GM12865 (cell line): ENCODE measurements around the gene KLHL29.

ENCODE experiments used
- DNase-seq: peaks from one replicate; pipeline ENCODE4 v3.0.0; 2010; ENCODE audit warnings: low read depth
- H3K4me3 ChIP-seq: 2 replicates; pipeline ENCODE4 v1.5.1; 2011; ENCODE audit warnings: mild to moderate bottlenecking, low read depth, low read length, control low read depth
- TF ChIP-seq, protein P1 (sequence below): IDR thresholded peaks from 2 replicates; pipeline ENCODE4 v1.5.1; 2011; ENCODE audit warnings: low read length, control low read depth, low read depth, inconsistent platforms; ENCODE audit not compliant: insufficient read depth; ENCODE audit errors: missing control alignments

The KLHL29 gene

DNA sequence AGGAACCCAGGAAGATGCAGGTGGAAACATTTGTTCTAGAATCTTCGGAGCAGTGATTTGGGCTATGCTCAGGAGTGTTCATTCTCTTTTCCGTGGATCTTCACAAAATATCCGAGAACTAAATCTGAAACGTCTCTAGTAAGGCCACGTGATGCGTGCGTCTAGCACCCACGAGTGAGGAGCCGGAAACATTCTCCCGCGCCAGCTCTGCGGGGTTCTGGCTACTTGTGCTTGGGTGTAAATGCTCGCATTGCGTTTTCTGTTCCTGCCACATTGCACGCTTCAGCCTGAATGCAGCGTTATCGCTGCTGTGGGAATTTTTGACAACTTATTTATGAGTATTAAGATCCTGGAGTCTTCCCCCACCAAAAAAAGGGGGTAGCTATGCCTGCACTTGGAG lies 71.4 kb downstream of the KLHL29 start:
- no peak for DNase-seq
- no peak overlapping the region for H3K4me3 ChIP-seq
- TF ChIP-seq, protein P1, sequence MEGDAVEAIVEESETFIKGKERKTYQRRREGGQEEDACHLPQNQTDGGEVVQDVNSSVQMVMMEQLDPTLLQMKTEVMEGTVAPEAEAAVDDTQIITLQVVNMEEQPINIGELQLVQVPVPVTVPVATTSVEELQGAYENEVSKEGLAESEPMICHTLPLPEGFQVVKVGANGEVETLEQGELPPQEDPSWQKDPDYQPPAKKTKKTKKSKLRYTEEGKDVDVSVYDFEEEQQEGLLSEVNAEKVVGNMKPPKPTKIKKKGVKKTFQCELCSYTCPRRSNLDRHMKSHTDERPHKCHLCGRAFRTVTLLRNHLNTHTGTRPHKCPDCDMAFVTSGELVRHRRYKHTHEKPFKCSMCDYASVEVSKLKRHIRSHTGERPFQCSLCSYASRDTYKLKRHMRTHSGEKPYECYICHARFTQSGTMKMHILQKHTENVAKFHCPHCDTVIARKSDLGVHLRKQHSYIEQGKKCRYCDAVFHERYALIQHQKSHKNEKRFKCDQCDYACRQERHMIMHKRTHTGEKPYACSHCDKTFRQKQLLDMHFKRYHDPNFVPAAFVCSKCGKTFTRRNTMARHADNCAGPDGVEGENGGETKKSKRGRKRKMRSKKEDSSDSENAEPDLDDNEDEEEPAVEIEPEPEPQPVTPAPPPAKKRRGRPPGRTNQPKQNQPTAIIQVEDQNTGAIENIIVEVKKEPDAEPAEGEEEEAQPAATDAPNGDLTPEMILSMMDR, result no peak

DNA sequence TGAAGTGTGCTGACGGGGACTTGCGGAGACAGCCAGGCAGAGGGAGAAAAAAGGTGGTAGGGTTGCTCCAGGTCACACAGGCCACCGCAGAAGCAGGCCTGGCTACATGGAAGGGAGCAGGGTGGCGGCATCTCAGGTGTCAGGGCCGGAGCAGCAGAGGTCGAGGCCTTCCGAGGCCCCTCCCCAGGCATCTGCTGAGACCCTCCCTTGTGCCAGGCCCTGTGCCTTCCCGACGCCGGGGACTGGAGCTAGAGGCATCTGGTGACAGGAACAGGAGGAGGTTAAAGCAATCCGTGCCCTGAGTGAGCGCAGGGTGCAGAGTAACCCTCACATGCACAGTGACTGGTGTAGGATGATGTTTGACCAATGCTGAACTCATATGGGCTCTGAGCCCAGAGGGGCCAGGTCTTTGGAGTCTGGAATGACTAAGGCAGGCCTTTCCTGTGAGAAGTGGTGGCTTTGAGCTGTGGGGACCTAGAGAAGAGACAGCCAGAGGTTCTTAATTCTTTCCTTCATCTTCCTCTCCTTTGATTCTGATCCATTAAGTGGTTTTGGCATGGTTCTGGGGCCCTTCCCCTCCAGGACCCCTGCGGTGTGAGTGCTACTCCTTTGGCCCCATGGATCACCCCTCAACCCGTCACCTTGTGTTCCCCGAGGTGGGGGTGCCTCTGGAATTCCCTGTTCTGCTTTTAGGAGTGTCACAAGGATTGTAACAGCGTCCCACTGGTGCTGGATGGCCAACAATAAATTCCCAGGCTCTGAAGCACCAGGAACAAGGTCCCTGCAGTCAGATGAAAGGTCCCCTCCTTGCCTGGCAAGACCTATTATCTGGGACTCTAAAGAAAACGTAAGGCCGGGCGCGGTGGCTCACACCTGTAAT lies 72.1 kb downstream of the KLHL29 start:
- TF ChIP-seq, protein P1, result no peak
- DNase-seq, result no peak
- H3K4me3 ChIP-seq, result no peak overlapping the region

DNA sequence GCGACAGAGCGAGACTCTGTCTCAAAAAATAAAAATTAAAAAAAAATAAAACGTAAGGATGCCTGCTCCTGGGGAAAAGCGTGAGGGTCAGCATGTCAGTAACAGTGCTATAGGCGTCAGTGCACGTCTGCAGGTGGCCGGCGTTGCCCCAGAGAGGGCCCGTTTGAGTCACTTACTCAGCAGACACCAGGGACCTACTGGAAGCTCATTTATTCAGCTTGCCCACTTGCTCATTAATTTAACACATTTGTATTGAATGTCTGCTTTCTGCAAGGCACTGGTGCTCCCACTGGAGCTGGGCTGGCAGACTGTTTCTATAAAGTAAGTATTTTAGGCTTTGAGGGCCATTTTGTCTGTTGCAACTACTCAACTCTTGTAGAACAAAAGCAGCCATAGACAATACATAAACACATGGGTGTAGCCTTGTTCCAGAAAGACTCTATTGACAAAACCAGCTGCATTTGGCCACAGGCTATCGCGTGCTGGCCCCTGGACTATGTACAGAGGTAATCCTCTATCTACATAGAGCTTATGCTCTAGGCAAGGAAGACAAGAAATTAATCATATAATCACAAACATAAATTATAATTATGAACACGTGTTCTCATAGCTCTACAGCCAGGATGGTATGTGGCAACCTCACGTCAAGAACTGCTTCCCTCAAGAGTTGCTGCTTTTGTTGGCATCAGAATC lies 73.2 kb downstream of the KLHL29 start:
- no peak overlapping the region for H3K4me3 ChIP-seq
- TF ChIP-seq, protein P1, result no peak
- no peak for DNase-seq

DNA sequence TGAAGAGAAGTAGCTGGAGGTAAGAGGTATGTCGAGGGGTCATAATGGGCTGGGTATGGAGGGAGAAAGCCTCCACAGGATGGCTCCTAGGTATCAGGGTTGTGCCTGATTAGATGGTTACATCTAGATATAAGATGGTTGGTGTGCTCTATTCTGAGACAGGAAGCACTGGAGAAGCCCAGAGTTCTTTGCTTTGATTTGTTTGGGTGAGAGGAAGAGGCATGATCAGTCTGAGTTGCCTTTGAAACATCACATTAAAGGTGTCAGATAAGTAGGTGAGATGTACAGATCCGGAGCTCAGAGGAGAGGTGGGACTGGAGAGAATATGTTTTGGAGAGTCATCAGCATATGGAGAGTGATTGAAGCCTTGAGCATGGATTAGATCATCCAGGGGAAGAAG lies 74.1 kb downstream of the KLHL29 start:
- no peak overlapping the region for H3K4me3 ChIP-seq
- DNase-seq, result no peak
- TF ChIP-seq, protein P1, result no peak

DNA sequence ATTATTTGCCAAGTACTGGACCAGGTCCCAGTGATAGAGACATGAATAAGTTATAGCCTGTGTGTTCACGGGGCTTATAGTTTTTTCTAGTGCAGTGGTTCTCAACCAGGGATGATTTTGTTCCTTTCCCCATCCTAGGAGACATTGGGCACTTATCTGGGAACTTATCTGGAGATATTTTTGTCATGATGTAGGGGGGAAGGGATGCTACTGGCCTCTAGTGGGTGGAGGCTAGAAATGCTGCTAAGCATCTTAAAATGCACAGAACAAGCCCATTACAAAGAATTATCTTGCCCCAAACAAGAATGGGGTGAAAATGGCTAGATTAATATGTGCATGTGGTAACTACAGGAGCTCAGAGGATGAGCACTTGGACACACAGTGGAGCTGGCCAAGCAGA lies 75.2 kb downstream of the KLHL29 start:
- H3K4me3 ChIP-seq, result no peak overlapping the region
- DNase-seq, result peak; percentile 44
- TF ChIP-seq, protein P1, result peak; percentile 75

DNA sequence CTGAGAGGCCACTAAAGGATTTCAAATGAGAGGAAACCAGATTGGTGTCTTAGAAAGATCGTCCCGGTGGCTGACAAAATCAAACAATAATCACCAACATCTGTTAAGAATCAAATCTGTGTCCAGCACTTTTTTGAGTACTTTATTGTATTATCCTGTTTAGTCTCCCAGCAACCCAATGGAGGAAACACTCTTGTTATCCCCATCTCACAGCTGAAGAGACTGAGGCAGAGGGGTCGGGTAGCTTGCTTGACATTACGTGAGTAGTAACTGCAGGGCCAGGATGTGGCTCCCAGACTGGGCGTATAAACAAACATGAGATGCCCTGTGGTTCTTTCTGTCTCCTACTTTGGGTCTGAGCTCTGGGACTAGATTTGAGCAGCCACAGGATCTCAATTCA lies 76.0 kb downstream of the KLHL29 start:
- H3K4me3 ChIP-seq, result no peak overlapping the region
- TF ChIP-seq, protein P1, result no peak
- no peak for DNase-seq
